PC-9 (cell line): ENCODE measurements around the gene CALM1. TPM values are rescaled to one million over a fixed set of nuclear protein-coding genes. Genes with fewer than 3 reads are reported as not detected.

ENCODE experiments used
- BruUV-seq: library from RNA; stranded (reverse); fragments of 400-500 nt; replicated peaks from 2 replicates; lab custom pipeline; 2021; lab: Mats Ljungman, UMichigan
- CTCF ChIA-PET: fragments of 300-600 bp; sonication (Branson Sonifier 250); formaldehyde crosslinking; loops from one replicate; lab custom pipeline; 2022; ENCODE audit warnings: antibody characterized with exemption; lab: Charles Lee
- POLR2A ChIA-PET: fragments of 300-600 bp; sonication (Branson Sonifier 250); formaldehyde crosslinking; loops from one replicate; lab custom pipeline; 2022; ENCODE audit warnings: antibody characterized with exemption; ENCODE audit not compliant: unreplicated experiment; lab: Charles Lee
- DNase-seq, 2 experiments: peaks; one replicate each; pipeline versions ENCODE4 v3.0.0 to v3.0.0-alpha.2; 2015 to 2022; ENCODE audit warnings: mixed read lengths in 1 of 2
- H2AFZ ChIP-seq: fragments of 200-600 bp; sonication (generic); 2 replicates; pipeline ENCODE4 v1.8.1; 2017; ENCODE audit warnings: antibody characterized with exemption
- H3F3A ChIP-seq: fragments of 200-600 bp; sonication (generic); 2 replicates; pipeline ENCODE4 v1.8.1; 2017; ENCODE audit warnings: antibody characterized with exemption, mild to moderate bottlenecking, low read depth; ENCODE audit not compliant: insufficient read depth
- H3K27ac ChIP-seq: fragments of 200-600 bp; sonication (generic); 2 replicates; pipeline ENCODE4 v1.6.1; 2016; ENCODE audit warnings: mixed run types
- H3K27me3 ChIP-seq: fragments of 200-600 bp; sonication (generic); 2 replicates; pipeline ENCODE4 v1.6.1; 2016; ENCODE audit warnings: low read depth, mixed run types; ENCODE audit not compliant: insufficient read depth
- H3K36me3 ChIP-seq: fragments of 200-600 bp; sonication (generic); 2 replicates; pipeline ENCODE4 v1.6.1; 2016; ENCODE audit warnings: low read depth, mixed run types
- H3K4me1 ChIP-seq: fragments of 200-600 bp; sonication (generic); replicated peaks from 2 replicates; pipeline ENCODE4 v1.6.1; 2016; ENCODE audit warnings: mixed run types; ENCODE audit not compliant: insufficient read depth
- H3K4me2 ChIP-seq: fragments of 200-600 bp; sonication (generic); 2 replicates; pipeline ENCODE4 v1.6.1; 2017; ENCODE audit warnings: mixed run types
- H3K4me3 ChIP-seq: fragments of 200-600 bp; sonication (generic); 2 replicates; pipeline ENCODE4 v1.6.1; 2016; ENCODE audit warnings: mixed run types
- H3K79me2 ChIP-seq: fragments of 200-600 bp; sonication (generic); 2 replicates; pipeline ENCODE4 v1.6.1; 2017; ENCODE audit warnings: low read depth, mixed run types
- H3K9me2 ChIP-seq: fragments of 200-600 bp; sonication (generic); 2 replicates; pipeline ENCODE4 v1.8.1; 2017; ENCODE audit warnings: mild to moderate bottlenecking; ENCODE audit not compliant: insufficient read depth
- H3K9me3 ChIP-seq: fragments of 200-600 bp; sonication (generic); 2 replicates; pipeline ENCODE4 v1.8.1; 2016; ENCODE audit warnings: low read depth; ENCODE audit not compliant: insufficient read depth
- H4K20me1 ChIP-seq: fragments of 200-600 bp; sonication (generic); 2 replicates; pipeline ENCODE4 v1.8.1; 2017; ENCODE audit not compliant: insufficient read depth
- CTCF ChIP-seq: fragments of 200-600 bp; sonication (generic); conservative IDR thresholded peaks from 2 replicates; pipeline ENCODE4 v1.6.1; 2017; ENCODE audit warnings: mixed run types, antibody characterized with exemption, mild to moderate bottlenecking, moderate library complexity
- EZH2 ChIP-seq: fragments of 200-600 bp; sonication (generic); IDR thresholded peaks from 2 replicates; pipeline ENCODE4 v1.8.0; 2017; ENCODE audit warnings: antibody characterized with exemption, low read depth
- intact Hi-C: fragments of 100-400 bp; cut with micrococcal nuclease; formaldehyde crosslinking; loops from one replicate; pipeline ENCODE4 v1.10.0; 2022; ENCODE audit not compliant: unreplicated experiment
- total RNA-seq: library from RNA; stranded (reverse); gene quantifications from 2 replicates; pipeline ENCODE4 v1.2.3, GENCODE V29; 2021

CALM1 gene
- total RNA-seq, 1 experiment from 2014 or later: 103 TPM

GRCh38 chr14:90406384-90406798 lies 9.6 kb downstream of the CALM1 start:
- no TSS peak for BruUV-seq
- Histone ChIP-seq H3K9me2 (no peaks in the 10 kb centered on the region), H3K4me2 (no peak overlapping the region), H3K4me1 (no peaks in the 10 kb centered on the region), H3K27me3 (no peaks in the 10 kb centered on the region), H3F3A (no peaks in the 10 kb centered on the region), H3K27ac (no peak overlapping the region), H3K4me3 (no peak overlapping the region), H3K9me3 (no peaks in the 10 kb centered on the region), H3K36me3 (peaks cover 14% of the 10 kb centered on the region; the same call in 1 of the 2 replicates), H4K20me1 (no peaks in the 10 kb centered on the region; the same call in 1 of the 2 replicates), H3K79me2 (no peaks in the 10 kb centered on the region), H2AFZ (no peak overlapping the region)
- intact Hi-C loops: no loop called here
- TF ChIP-seq CTCF: no peak
- TF ChIP-seq EZH2: no peak
- POLR2A ChIA-PET: interaction anchor here (0.6 kb wide), 1 partner anchor 136 kb away, joined by 5 read pairs; no protein-coding TSS in a partner anchor
- CTCF ChIA-PET: no interaction called here
- no peak for DNase-seq

- H3K79me2 ChIP-seq: no peaks in the 10 kb centered on the region
- POLR2A ChIA-PET: no interaction called here
- peaks cover 9% of the 10 kb centered on the region; the same call in 1 of the 2 replicates for H3K36me3 ChIP-seq
- no peaks in the 10 kb centered on the region for H3K9me3 ChIP-seq
- H3K4me3 ChIP-seq: no peak overlapping the region
- CTCF ChIA-PET: no interaction called here
- H3K4me2 ChIP-seq: no peak overlapping the region
- H4K20me1 ChIP-seq: no peaks in the 10 kb centered on the region
- intact Hi-C loops: no loop called here
- no peaks in the 10 kb centered on the region for H3K4me1 ChIP-seq
- no peaks in the 10 kb centered on the region for H3F3A ChIP-seq
- no peak for DNase-seq
- no peak overlapping the region for H2AFZ ChIP-seq
- TF ChIP-seq EZH2: no peak
- H3K27me3 ChIP-seq: no peaks in the 10 kb centered on the region
- H3K9me2 ChIP-seq: no peaks in the 10 kb centered on the region
- no peak overlapping the region for H3K27ac ChIP-seq
- no TSS peak for BruUV-seq
These were observed 10.4 kb downstream of the CALM1 start for GRCh38 chr14:90407230-90407629.

GRCh38 chr14:90408713-90409112 lies 11.9 kb downstream of the CALM1 start:
- Histone ChIP-seq H3K36me3 (peaks cover 3% of the 10 kb centered on the region; the same call in 1 of the 2 replicates), H3K9me2 (no peaks in the 10 kb centered on the region), H3K9me3 (no peaks in the 10 kb centered on the region), H3K4me2 (no peak overlapping the region), H3K27me3 (no peaks in the 10 kb centered on the region), H3K79me2 (no peaks in the 10 kb centered on the region), H4K20me1 (no peaks in the 10 kb centered on the region), H3K4me3 (no peak overlapping the region), H3F3A (no peaks in the 10 kb centered on the region), H2AFZ (no peak overlapping the region), H3K27ac (no peak overlapping the region), H3K4me1 (no peaks in the 10 kb centered on the region)
- no peak for DNase-seq
- ChIA-PET POLR2A (interaction anchor here (0.7 to 0.9 kb wide), 2 partner anchors 25 to 105 kb away, joined by 3 to 9 read pairs; no protein-coding TSS in a partner anchor), CTCF (no interaction called here)
- intact Hi-C loops: no loop called here
- BruUV-seq: no TSS peak
- no peak for TF ChIP-seq CTCF
- TF ChIP-seq EZH2: no peak
